Activated naive CD4-positive, alpha-beta T cell treated with anti-CD3 and anti-CD28 coated beads, Interleukin-2, amount 50 U/mL, for 72 hours (primary cell): ENCODE results near the gene ANKRD33B. TPM values are rescaled to one million over a fixed set of nuclear protein-coding genes. Genes with fewer than 3 reads are reported as not detected.
"Not testable (repeated sequence)": the region's sequence is repeated elsewhere in the genome, so short reads cannot be mapped to it uniquely, and the experiment has no call there.

Experiments
- ATAC-seq, 2 donors: fragments of 150-1000 bp; cut with Tn5 transposase; 2 replicates each; pipeline ENCODE4 v1.10.0; 2021; ENCODE audit warnings: mild to moderate bottlenecking in 2 of 2, moderate library complexity in 2 of 2
- DNase-seq, 2 donors: peaks; one replicate each; pipeline ENCODE4 v3.0.0; 2021 to 2022; ENCODE audit warnings: low spot score in 2 of 2
- H3K27ac Mint-ChIP-seq, 2 donors: one replicate each; pipeline ENCODE4 v1.8.0; 2022; ENCODE audit warnings: mild to moderate bottlenecking in 2 of 2, mixed read lengths in 2 of 2
- H3K36me3 Mint-ChIP-seq, 2 donors: one replicate each; pipeline ENCODE4 v1.8.0; 2022; ENCODE audit warnings: mixed read lengths in 2 of 2
- H3K9me3 Mint-ChIP-seq, 2 donors: one replicate each; pipeline ENCODE4 v1.8.0; 2022; ENCODE audit warnings: mixed read lengths in 2 of 2
- total RNA-seq, 2 donors: library from RNA; stranded (reverse); gene quantifications; one replicate each; pipeline ENCODE4 v1.2.3, GENCODE V29; 2022

The ANKRD33B gene
- total RNA-seq, 2 donors from 2014 or later: 5.6 TPM

- H3K36me3 Mint-ChIP-seq: peaks cover 17 to 28% of the 10 kb centered on the region in 2 donors
- peak overlapping the region in 1 of 2 donors; percentile 23 for H3K27ac Mint-ChIP-seq
- no peak for ATAC-seq
- DNase-seq: no peak
- H3K9me3 Mint-ChIP-seq: peaks cover 4 to 13% of the 10 kb centered on the region in 2 donors
Measured at GRCh38 chr5:10592601-10593000, 28.7 kb downstream of the ANKRD33B start.

GRCh38 chr5:10593531-10594181 lies 29.8 kb downstream of the ANKRD33B start:
- H3K9me3 Mint-ChIP-seq: peaks cover 4 to 13% of the 10 kb centered on the region in 2 donors
- peaks cover 17 to 28% of the 10 kb centered on the region in 2 donors for H3K36me3 Mint-ChIP-seq
- peak in 1 of 2 donors; percentile 30 for DNase-seq
- no peak overlapping the region for H3K27ac Mint-ChIP-seq
- no peak for ATAC-seq

GRCh38 chr5:10594591-10595210 lies 30.8 kb downstream of the ANKRD33B start:
- Mint-ChIP-seq H3K36me3 (peaks cover 10 to 29% of the 10 kb centered on the region in 2 donors), H3K27ac (peak overlapping the region in 1 of 2 donors; percentile 41), H3K9me3 (peaks cover 0 to 14% of the 10 kb centered on the region in 2 donors)
- ATAC-seq (no peak), DNase-seq (peak in 1 of 2 donors; percentile 43)

GRCh38 chr5:10595293-10595671 lies 31.4 kb downstream of the ANKRD33B start:
- Mint-ChIP-seq H3K27ac (peak overlapping the region in 1 of 2 donors; percentile 41), H3K9me3 (peaks cover 0 to 9% of the 10 kb centered on the region in 2 donors), H3K36me3 (peaks cover 5 to 28% of the 10 kb centered on the region in 2 donors)
- no peak for DNase-seq
- ATAC-seq: no peak

- DNase-seq: peak; percentile 51 to 68
- H3K27ac Mint-ChIP-seq: peak overlapping the region in 1 of 2 donors; percentile 17
- peaks cover 0 to 9% of the 10 kb centered on the region in 2 donors for H3K9me3 Mint-ChIP-seq
Measured at GRCh38 chr5:10595672-10596309, 31.9 kb downstream of the ANKRD33B start.

GRCh38 chr5:10596310-10596703 lies 32.4 kb downstream of the ANKRD33B start:
- H3K36me3 Mint-ChIP-seq: peaks cover 0 to 24% of the 10 kb centered on the region in 2 donors
- DNase-seq (no peak), ATAC-seq (no peak)
- H3K27ac Mint-ChIP-seq: peak overlapping the region in 1 of 2 donors; percentile 17
- H3K9me3 Mint-ChIP-seq: peaks cover 0 to 9% of the 10 kb centered on the region in 2 donors

More at GRCh38 chr5:10595672-10596309, 31.9 kb downstream of the ANKRD33B start:
- peak; percentile 94 to 95 for ATAC-seq
- H3K36me3 Mint-ChIP-seq: peaks cover under 1 to 25% of the 10 kb centered on the region in 2 donors

GRCh38 chr5:10596886-10597451 lies 33.1 kb downstream of the ANKRD33B start:
- no peak for ATAC-seq
- Mint-ChIP-seq H3K9me3 (peaks cover 0 to 9% of the 10 kb centered on the region in 2 donors), H3K27ac (no peak overlapping the region), H3K36me3 (peaks cover 0 to 24% of the 10 kb centered on the region in 2 donors)
- DNase-seq: no peak

GRCh38 chr5:10599113-10599512 lies 35.2 kb downstream of the ANKRD33B start:
- ATAC-seq: no peak
- H3K27ac Mint-ChIP-seq: no peak overlapping the region
- DNase-seq: no peak

GRCh38 chr5:10599862-10600284 lies 36.0 kb downstream of the ANKRD33B start:
- no peak for ATAC-seq
- H3K27ac Mint-ChIP-seq: no peak overlapping the region
- DNase-seq: no peak
- peaks cover 0 to 9% of the 10 kb centered on the region in 2 donors for H3K9me3 Mint-ChIP-seq
- H3K36me3 Mint-ChIP-seq: peaks cover 0 to 24% of the 10 kb centered on the region in 2 donors

More at GRCh38 chr5:10599113-10599512, 35.2 kb downstream of the ANKRD33B start:
- Mint-ChIP-seq H3K36me3 (peaks cover 0 to 24% of the 10 kb centered on the region in 2 donors), H3K9me3 (peaks cover 0 to 9% of the 10 kb centered on the region in 2 donors)

GRCh38 chr5:10600626-10601245 lies 36.9 kb downstream of the ANKRD33B start:
- peak; percentile 66 to 82 for ATAC-seq
- peak in 1 of 2 donors; percentile 50 for DNase-seq
- peaks cover 0 to 24% of the 10 kb centered on the region in 2 donors for H3K36me3 Mint-ChIP-seq
- H3K9me3 Mint-ChIP-seq: peaks cover 0 to 9% of the 10 kb centered on the region in 2 donors
- H3K27ac Mint-ChIP-seq: no peak overlapping the region

- peak in 1 of 2 donors; percentile 61 for ATAC-seq
- Mint-ChIP-seq H3K27ac (peak overlapping the region in 1 of 2 donors; percentile 47), H3K9me3 (peaks cover 0 to 9% of the 10 kb centered on the region in 2 donors), H3K36me3 (peaks cover 0 to 20% of the 10 kb centered on the region in 2 donors)
- DNase-seq: peak in 1 of 2 donors; percentile 43
Measured at GRCh38 chr5:10601246-10602030, 37.6 kb downstream of the ANKRD33B start.

- Mint-ChIP-seq H3K9me3 (peaks cover 0 to 9% of the 10 kb centered on the region in 2 donors), H3K27ac (no peak overlapping the region)
- ATAC-seq: no peak
Measured at GRCh38 chr5:10602031-10602806, 38.3 kb downstream of the ANKRD33B start.

GRCh38 chr5:10604975-10605374 lies 41.1 kb downstream of the ANKRD33B start:
- peak in 1 of 2 donors; percentile 43 for DNase-seq
- no peaks in the 10 kb centered on the region for H3K9me3 Mint-ChIP-seq
- no peak for ATAC-seq
- peaks cover 0 to 6% of the 10 kb centered on the region in 2 donors for H3K36me3 Mint-ChIP-seq
- H3K27ac Mint-ChIP-seq: no peak overlapping the region

More at GRCh38 chr5:10602031-10602806, 38.3 kb downstream of the ANKRD33B start:
- H3K36me3 Mint-ChIP-seq: peaks cover 0 to 17% of the 10 kb centered on the region in 2 donors
- DNase-seq: peak in 1 of 2 donors; percentile 44

- not testable (repeated sequence) for ATAC-seq, DNase-seq, H3K36me3 Mint-ChIP-seq, H3K9me3 Mint-ChIP-seq
- H3K27ac Mint-ChIP-seq: peak overlapping the region in 1 of 2 donors; percentile 76
Measured at GRCh38 chr5:10606632-10607022, 42.8 kb downstream of the ANKRD33B start.
